GM12801 (cell line): ENCODE measurements around the gene DENND4A.

ENCODE experiments used
- TF ChIP-seq, protein P1 (sequence below): IDR thresholded peaks from one replicate; pipeline ENCODE4 v1.5.1; 2011; ENCODE audit warnings: control low read depth; ENCODE audit not compliant: insufficient read length; ENCODE audit errors: extremely low read depth

DENND4A gene

DNA sequence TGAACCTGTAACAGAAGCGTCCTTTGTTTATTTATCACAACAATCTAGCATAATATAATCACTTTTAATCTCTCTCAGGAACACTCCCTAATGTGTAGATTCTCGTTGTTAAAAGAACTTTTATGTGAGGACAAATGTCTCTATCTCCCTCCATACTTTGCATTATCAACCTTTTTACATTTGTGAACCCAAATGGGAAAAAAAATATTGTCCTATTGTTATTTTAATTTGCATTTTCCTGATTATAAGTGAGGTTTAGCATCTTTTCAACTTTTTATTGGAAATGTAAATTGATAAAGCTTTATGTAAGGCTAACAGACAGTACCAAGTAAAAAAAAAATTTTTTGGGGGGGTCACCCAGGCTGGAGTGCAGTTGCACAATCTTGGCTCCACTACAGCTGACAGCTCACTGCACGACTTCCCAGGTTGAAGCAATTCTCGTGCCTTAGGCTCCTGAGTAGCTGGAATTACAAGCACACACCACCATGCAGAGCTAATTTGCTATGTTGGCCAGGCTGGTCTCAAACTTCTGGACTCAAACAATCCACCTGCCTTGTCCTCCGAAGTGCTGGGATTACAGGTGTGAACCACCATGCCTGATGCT, 33.0 kb upstream of the DENND4A start:
- TF ChIP-seq, protein P1, sequence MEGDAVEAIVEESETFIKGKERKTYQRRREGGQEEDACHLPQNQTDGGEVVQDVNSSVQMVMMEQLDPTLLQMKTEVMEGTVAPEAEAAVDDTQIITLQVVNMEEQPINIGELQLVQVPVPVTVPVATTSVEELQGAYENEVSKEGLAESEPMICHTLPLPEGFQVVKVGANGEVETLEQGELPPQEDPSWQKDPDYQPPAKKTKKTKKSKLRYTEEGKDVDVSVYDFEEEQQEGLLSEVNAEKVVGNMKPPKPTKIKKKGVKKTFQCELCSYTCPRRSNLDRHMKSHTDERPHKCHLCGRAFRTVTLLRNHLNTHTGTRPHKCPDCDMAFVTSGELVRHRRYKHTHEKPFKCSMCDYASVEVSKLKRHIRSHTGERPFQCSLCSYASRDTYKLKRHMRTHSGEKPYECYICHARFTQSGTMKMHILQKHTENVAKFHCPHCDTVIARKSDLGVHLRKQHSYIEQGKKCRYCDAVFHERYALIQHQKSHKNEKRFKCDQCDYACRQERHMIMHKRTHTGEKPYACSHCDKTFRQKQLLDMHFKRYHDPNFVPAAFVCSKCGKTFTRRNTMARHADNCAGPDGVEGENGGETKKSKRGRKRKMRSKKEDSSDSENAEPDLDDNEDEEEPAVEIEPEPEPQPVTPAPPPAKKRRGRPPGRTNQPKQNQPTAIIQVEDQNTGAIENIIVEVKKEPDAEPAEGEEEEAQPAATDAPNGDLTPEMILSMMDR, result no peak

DNA sequence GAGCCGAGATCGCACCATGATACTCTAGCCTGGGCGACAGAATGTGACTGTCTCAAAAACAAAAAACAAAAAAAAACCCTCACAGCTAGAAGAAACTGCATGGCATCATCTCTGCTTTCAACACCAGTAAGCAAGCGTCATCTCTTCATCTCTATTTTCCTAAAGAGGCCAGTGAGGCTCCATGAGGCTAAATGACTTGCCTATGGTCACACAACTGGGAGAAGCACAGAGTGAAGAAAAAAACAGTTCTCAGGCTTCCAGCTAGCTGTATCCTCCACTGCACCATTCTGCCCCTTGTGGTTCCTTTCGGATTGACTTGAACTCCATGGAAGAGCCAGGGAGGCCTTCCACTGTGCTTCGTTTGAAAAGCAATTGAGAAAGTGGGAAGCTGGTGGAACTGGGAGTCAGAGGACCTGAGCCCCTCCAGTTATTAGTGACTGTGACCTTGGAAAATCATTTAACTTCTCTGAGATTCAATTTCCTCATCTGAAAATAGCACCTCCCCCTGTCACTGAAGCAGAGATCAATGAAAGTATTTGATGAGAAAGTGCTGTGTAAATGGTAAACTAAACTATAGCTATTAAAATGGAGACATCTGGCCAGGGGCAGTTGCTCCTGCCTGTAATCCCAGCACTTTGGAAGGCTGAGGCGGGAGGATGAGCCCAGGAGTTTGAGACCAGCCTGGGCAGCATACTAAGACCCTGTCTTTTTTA, 32.1 kb upstream of the DENND4A start:
- TF ChIP-seq, protein P1, result no peak

GRCh38 chr15:65822316-65822715, 30.2 kb upstream of the DENND4A start:
- TF ChIP-seq, protein P1, result no peak

GRCh38 chr15:65821070-65821469, 29.0 kb upstream of the DENND4A start:
- TF ChIP-seq, protein P1, result no peak

- TF ChIP-seq, protein P1, result no peak
These were observed 27.5 kb upstream of the DENND4A start for GRCh38 chr15:65819563-65819960.

DNA sequence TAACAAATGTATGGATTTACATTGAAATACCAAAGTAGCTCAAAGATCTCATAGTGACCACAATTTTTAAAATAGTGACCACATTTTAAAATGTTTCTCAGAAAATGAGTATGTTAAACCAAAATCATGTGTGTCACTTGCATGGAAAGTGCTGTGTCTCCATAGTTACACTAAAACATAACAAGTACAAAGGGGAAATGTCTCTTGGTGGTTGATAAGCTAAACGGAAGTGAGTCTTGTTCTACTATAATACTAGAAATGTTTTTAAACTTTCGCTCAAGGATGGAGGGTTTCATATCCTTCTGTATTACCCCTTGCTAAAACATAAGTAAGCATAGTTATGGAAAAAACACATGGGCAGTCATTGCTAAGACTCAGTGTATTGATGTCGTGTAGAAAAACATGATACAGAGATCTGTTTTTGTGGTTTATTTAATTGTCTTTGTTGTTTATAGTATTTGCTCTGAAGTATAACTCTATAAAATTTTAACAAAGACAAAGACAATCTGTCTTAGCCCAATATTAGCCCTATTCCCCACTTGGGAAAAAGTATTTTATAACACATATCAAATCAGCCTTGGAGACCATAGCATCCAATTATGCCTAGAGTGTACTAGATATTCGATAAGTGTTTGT, 27.0 kb upstream of the DENND4A start:
- TF ChIP-seq, protein P1, result no peak

GRCh38 chr15:65816441-65816840, 24.3 kb upstream of the DENND4A start:
- TF ChIP-seq, protein P1, result no peak
